Ishikawa (cell line): ENCODE data around the gene DCTN5.

Experiments used
- CEBPB ChIP-seq: IDR thresholded peaks from 2 replicates; pipeline ENCODE4 v1.6.1; 2012
- CREB1 ChIP-seq: IDR thresholded peaks from 2 replicates; pipeline ENCODE4 v1.6.1; 2012; ENCODE audit warnings: low read depth
- EGR1 ChIP-seq: IDR thresholded peaks from 2 replicates; pipeline ENCODE4 v1.6.1; 2012
- EP300 ChIP-seq: IDR thresholded peaks from 2 replicates; pipeline ENCODE4 v1.6.1; 2012; ENCODE audit warnings: borderline replicate concordance
- FOXM1 ChIP-seq: IDR thresholded peaks from 2 replicates; pipeline ENCODE4 v1.6.1; 2012; ENCODE audit warnings: low read depth, borderline replicate concordance
- NFIC ChIP-seq: IDR thresholded peaks from 2 replicates; pipeline ENCODE4 v1.6.1; 2012
- RAD21 ChIP-seq: IDR thresholded peaks from 2 replicates; pipeline ENCODE4 v1.6.1; 2012; ENCODE audit warnings: low read depth
- TAF1 ChIP-seq: IDR thresholded peaks from 2 replicates; pipeline ENCODE4 v1.6.1; 2012; ENCODE audit warnings: low read depth, mild to moderate bottlenecking
- TCF12 ChIP-seq: IDR thresholded peaks from 2 replicates; pipeline ENCODE4 v1.6.1; 2012; ENCODE audit warnings: low read depth
- TEAD4 ChIP-seq: IDR thresholded peaks from 2 replicates; pipeline ENCODE4 v1.6.1; 2012
- YY1 ChIP-seq: IDR thresholded peaks from 2 replicates; pipeline ENCODE4 v1.6.1; 2012; ENCODE audit warnings: low read depth
- ZBTB7A ChIP-seq: IDR thresholded peaks from 2 replicates; pipeline ENCODE4 v1.6.1; 2012; ENCODE audit warnings: low read depth
- TF ChIP-seq, protein P1 (sequence below): IDR thresholded peaks from 2 replicates; pipeline ENCODE4 v1.6.1; 2012
- TF ChIP-seq, protein P2 (sequence below): IDR thresholded peaks from 2 replicates; pipeline ENCODE4 v1.6.1; 2012; ENCODE audit warnings: low read depth, mild to moderate bottlenecking
- TF ChIP-seq, protein P3 (sequence below): IDR thresholded peaks from 2 replicates; pipeline ENCODE4 v1.6.1; 2012

Gene DCTN5

DNA sequence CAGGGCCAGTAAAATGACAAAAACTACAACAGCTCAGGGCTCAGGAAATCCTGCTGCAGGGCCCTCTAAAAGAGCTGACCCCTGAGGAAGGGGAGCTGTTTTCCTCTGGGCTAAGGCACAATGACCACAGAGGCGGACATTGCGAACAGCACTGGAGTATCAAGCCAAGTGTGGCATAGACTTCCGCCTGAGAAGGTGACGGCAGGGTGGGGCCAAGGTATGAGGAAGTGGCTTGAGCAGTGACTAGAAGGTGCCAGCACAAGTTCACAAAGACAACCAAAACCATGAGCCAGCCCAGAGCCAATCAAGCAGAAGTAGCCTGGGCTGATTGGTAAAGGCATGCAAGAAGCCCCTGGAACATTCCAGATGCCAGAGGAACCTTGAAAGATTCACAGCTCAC is 57.8 kb downstream of the DCTN5 start:
- TF ChIP-seq CEBPB (no peak), CREB1 (no peak)

DNA sequence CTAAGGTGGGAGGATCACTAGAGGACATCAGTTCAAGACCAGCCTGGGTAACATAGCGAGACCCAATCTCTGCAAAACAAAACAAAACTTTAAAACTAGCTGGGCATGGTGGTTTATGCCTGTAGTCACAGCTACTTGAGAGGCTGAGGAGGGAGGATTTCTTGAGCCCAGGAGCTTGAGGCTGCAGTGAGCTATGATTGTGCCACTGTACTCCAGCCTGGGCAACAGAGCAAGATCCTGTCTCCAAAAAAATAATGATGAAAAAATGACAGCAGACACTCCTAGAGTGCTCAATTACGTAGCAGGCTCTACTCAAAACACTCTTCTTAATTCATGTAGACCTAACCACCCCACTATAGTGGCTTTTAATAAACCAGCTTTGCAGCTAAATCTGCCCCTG is 58.8 kb downstream of the DCTN5 start:
- no peak for TF ChIP-seq FOXM1

DNA sequence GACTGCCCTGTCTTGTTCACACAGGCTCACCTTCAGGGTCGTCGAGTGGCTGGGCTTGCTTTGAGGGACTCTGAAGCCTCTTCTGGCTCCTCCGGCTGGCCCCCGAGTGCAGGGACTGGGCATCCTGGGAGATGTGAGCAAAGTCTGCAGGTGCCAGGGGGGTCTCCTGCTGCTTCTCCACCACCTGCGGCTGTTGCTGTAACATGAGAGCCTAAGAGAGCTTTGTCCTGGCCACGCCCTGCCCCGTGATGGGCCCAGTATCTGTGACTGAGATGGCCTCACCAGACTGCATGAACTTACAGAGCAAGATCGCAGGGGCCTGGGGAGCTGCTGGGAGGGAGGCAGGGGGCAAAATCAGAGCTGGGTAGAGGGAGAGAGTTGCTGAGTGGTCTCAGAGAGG is 59.2 kb downstream of the DCTN5 start:
- TF ChIP-seq CEBPB (no peak), TAF1 (no peak), TEAD4 (no peak), EGR1 (no peak), CREB1 (no peak), EP300 (no peak), NFIC (no peak), TCF12 (no peak), YY1 (no peak), RAD21 (no peak), FOXM1 (no peak), ZBTB7A (no peak)
- TF ChIP-seq, protein P1, sequence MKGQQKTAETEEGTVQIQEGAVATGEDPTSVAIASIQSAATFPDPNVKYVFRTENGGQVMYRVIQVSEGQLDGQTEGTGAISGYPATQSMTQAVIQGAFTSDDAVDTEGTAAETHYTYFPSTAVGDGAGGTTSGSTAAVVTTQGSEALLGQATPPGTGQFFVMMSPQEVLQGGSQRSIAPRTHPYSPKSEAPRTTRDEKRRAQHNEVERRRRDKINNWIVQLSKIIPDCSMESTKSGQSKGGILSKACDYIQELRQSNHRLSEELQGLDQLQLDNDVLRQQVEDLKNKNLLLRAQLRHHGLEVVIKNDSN: no peak
- TF ChIP-seq, protein P2, sequence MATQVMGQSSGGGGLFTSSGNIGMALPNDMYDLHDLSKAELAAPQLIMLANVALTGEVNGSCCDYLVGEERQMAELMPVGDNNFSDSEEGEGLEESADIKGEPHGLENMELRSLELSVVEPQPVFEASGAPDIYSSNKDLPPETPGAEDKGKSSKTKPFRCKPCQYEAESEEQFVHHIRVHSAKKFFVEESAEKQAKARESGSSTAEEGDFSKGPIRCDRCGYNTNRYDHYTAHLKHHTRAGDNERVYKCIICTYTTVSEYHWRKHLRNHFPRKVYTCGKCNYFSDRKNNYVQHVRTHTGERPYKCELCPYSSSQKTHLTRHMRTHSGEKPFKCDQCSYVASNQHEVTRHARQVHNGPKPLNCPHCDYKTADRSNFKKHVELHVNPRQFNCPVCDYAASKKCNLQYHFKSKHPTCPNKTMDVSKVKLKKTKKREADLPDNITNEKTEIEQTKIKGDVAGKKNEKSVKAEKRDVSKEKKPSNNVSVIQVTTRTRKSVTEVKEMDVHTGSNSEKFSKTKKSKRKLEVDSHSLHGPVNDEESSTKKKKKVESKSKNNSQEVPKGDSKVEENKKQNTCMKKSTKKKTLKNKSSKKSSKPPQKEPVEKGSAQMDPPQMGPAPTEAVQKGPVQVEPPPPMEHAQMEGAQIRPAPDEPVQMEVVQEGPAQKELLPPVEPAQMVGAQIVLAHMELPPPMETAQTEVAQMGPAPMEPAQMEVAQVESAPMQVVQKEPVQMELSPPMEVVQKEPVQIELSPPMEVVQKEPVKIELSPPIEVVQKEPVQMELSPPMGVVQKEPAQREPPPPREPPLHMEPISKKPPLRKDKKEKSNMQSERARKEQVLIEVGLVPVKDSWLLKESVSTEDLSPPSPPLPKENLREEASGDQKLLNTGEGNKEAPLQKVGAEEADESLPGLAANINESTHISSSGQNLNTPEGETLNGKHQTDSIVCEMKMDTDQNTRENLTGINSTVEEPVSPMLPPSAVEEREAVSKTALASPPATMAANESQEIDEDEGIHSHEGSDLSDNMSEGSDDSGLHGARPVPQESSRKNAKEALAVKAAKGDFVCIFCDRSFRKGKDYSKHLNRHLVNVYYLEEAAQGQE: no peak
- TF ChIP-seq, protein P3, sequence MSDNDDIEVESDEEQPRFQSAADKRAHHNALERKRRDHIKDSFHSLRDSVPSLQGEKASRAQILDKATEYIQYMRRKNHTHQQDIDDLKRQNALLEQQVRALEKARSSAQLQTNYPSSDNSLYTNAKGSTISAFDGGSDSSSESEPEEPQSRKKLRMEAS: no peak

DNA sequence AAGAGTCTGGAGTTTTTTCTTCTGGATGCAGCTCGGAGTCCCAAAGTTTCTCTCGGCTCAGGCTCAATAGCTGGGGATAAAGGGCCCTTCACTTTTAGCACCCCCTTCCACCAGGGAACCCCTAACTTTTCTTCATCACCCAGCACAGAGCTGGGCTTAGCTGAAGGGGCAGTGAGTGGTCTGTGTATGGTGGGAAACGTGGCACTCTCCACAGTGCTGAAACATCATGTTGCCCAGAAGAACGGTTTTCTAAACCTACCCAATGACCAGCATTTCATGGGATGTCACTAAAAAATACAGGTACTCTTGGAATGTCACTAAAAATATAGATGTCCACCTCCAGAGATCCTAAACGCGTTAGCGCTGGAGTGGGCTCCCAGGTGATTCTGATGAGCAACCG is 59.8 kb downstream of the DCTN5 start:
- TF ChIP-seq, protein P2: peak; percentile 61
- no peak for TF ChIP-seq EGR1

DNA sequence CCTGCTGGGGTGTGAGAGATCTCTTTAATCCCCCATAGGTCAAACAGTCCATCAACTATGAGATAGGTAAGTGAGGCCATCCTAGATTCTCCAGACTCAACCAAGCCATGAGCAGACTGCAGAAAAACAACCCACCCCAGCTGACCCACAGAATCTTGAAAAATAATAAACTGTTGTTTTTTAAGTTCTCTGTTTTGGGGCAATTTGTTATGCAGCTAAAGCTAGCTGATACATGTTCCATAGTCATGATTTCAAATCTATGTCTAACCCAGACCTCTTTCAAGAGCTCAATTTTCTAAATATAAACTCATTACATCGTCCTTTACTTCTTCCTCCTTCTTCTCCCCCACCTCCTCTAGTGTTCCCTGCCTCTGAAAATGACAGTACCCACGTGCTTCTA is 61.7 kb downstream of the DCTN5 start:
- no peak for TF ChIP-seq RAD21
- no peak for TF ChIP-seq NFIC
- no peak for TF ChIP-seq FOXM1
- no peak for TF ChIP-seq TAF1
- TF ChIP-seq YY1: no peak
- TF ChIP-seq EP300: no peak
- no peak for TF ChIP-seq EGR1
- TF ChIP-seq, protein P3: no peak
- TF ChIP-seq TCF12: no peak

DNA sequence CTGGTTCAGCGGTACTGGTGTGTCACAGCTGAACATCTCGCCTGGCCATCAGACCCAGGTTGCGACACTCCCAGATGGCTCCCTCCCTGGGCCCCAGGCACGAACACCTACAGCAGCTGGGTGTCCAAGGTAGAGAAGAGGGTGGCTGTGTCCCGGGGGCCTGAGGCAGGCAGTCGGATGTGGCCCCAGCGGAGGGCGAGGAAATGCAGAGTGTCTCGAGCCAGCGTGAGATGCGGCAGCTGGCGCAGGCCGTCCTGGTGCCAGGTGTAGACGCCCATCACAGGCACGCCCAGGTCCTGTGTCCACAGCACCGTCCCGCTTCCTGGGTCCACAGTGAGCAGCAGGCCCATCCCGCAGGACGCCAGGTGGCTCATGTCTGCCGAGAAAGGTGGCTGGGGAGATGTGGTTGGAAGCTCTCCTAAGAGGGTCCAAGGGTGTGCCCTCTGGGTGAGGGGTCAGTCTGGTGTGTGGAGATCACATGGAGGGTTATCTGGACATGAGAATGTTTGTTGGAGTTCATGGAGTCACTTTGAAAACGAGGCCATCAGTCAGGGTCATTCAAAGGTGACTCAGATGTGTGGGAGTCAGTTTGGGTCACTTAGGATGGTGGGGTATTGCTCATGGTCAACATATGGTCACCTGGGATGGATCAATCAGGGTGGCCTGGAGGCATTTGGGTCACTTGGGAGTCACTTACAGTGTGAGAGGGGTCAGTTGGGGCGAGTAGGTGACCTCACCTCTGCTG is 63.7 kb downstream of the DCTN5 start:
- no peak for TF ChIP-seq TAF1
- TF ChIP-seq CEBPB: no peak
- no peak for TF ChIP-seq ZBTB7A
- TF ChIP-seq TCF12: no peak
- TF ChIP-seq, protein P3: no peak
- TF ChIP-seq FOXM1: no peak
- TF ChIP-seq YY1: no peak
- no peak for TF ChIP-seq TEAD4
- TF ChIP-seq NFIC: no peak
- no peak for TF ChIP-seq CREB1
- TF ChIP-seq EP300: no peak
- TF ChIP-seq, protein P2: no peak
- TF ChIP-seq, protein P1: no peak
- TF ChIP-seq RAD21: no peak
- TF ChIP-seq EGR1: no peak
